Large intestine (tissue), 3 donors: Measurements from ENCODE around the gene TIGIT. TPM values are rescaled to one million over a fixed set of nuclear protein-coding genes. Genes with fewer than 3 reads are reported as not detected.

Source experiments
- DNase-seq, 2 donors: peaks; one replicate each; pipeline versions ENCODE4 v3.0.0 to v3.0.0-alpha.2; 2013
- H3K27ac ChIP-seq: one replicate; pipeline ENCODE4 v1.5.1; 2013; ENCODE audit warnings: low read length
- H3K27me3 ChIP-seq: 2 replicates; pipeline ENCODE4 v1.6.1; 2013; ENCODE audit warnings: low read length; ENCODE audit not compliant: control insufficient read depth, insufficient read depth
- H3K36me3 ChIP-seq: 2 replicates; pipeline ENCODE4 v1.6.1; 2013; ENCODE audit warnings: low read length; ENCODE audit not compliant: control insufficient read depth, insufficient read depth
- H3K4me1 ChIP-seq: one replicate; pipeline ENCODE4 v1.6.1; 2013; ENCODE audit warnings: low read length; ENCODE audit not compliant: control insufficient read depth, insufficient read depth
- H3K4me3 ChIP-seq: one replicate; pipeline ENCODE4 v1.5.1; 2013; ENCODE audit warnings: low read length
- H3K9me3 ChIP-seq: one replicate; pipeline ENCODE4 v1.6.1; 2013; ENCODE audit warnings: mild to moderate bottlenecking, low read depth, low read length, moderate library complexity; ENCODE audit not compliant: control insufficient read depth
- WGBS: methylation state at CpG from one replicate; pipeline ENCODE4 v1.1.5; 2013; ENCODE audit warnings: low lambda C conversion rate; ENCODE audit not compliant: insufficient coverage; 5-methylcytosine and 5-hydroxymethylcytosine counted together
- polyA plus RNA-seq: library from polyadenylated mRNA; unstranded; fragments of 120-200 nt; gene quantifications from one replicate; pipeline ENCODE4 v1.2.1, GENCODE V29; 2013

The TIGIT gene
- polyA plus RNA-seq, 1 donor: 0.24 TPM

DNA sequence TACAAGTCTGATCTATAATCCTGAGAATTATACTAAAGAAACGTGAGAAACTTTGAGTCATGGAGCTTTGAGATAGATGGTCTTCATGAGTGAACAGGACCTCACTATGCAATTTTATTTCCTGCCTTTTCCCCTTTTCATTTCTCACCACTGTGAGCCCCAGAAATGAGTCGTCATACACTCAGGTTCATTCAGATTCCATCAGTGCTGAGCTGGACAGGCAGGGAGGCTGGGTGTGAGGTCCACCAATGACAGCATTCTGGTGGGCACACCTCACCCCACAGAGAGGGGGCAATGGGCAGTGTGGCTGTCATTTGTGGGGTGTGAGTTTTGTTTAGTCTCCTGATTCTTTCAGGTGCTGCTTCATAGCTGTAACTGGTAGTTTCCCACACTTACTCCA is 16.9 kb downstream of the TIGIT start:
- Histone ChIP-seq H3K36me3 (no peaks in the 10 kb centered on the region), H3K4me3 (no peak overlapping the region), H3K9me3 (no peaks in the 10 kb centered on the region), H3K27ac (no peak overlapping the region), H3K4me1 (no peaks in the 10 kb centered on the region), H3K27me3 (no peaks in the 10 kb centered on the region)
- no peak for DNase-seq
- 100% methylated on average over 1 of the region's 2 CpGs for WGBS

DNA sequence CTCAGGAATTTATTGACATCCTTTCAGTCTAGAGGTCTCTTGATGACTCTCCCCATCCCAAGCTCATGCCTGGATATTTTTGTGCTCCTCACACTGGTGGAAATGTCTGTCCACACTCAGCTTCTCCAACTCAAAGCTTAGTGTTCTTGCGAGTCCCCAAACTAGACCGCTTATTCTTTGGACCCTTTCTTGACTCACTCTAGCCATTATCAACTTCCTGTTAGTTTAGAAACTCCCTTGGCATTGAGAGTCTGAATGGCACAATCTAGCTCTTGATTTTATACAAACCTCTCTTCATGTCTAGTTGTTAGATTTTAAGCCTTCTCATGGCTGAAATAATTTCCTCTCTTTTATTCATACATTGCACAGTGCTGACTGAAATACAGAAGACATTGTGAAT is 19.6 kb downstream of the TIGIT start:
- WGBS: no CpG with 5 or more reads among the region's 2 CpGs
- Histone ChIP-seq H3K36me3 (no peaks in the 10 kb centered on the region), H3K9me3 (no peaks in the 10 kb centered on the region), H3K27me3 (no peaks in the 10 kb centered on the region), H3K4me1 (no peaks in the 10 kb centered on the region), H3K27ac (no peak overlapping the region), H3K4me3 (no peak overlapping the region)
- DNase-seq: no peak

DNA sequence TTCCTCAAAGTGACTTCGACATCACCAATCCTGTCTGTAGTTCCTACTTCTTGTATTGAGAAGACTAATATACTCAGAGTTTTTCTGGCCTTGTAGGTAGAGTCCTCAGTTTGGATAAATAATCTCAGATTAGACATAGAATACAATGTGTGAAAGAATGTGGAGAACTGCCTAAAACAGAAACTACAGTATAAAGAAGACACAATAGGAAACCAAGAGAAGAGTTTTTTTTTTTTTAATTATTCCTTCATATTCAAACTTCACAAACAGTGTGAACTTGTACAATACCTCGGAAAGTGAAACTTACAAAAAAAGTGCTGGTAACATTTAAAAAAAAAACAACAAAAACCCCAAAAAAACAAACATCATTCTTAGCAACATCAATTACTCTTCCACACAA is 20.5 kb downstream of the TIGIT start:
- H3K9me3 ChIP-seq: no peaks in the 10 kb centered on the region
- no peaks in the 10 kb centered on the region for H3K27me3 ChIP-seq
- no peaks in the 10 kb centered on the region for H3K4me1 ChIP-seq
- DNase-seq: no peak
- no peak overlapping the region for H3K4me3 ChIP-seq
- no peak overlapping the region for H3K27ac ChIP-seq
- H3K36me3 ChIP-seq: no peaks in the 10 kb centered on the region
- WGBS: 100% methylated on average over 2 of the region's 2 CpGs

DNA sequence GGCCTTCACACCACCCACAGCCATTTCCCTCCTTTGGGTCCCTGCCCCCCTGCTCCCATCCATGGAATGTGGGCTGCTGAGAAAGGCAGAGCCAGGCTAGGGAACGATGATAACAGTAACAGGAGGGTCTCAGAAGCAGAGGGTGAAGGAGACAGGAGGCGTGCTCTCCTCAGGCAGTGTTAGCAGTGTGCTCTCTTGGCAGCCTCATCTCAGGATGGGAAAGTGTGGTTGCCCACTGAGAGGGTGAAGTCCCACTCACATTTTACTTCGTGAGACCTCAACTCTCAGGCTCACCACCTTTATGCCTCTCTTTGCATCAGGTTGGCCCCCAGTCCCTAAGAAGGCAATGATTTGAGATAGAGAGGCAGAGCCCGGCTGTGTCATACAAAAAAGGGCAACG is 24.5 kb downstream of the TIGIT start:
- Histone ChIP-seq H3K4me1 (peaks cover 2% of the 10 kb centered on the region), H3K9me3 (no peaks in the 10 kb centered on the region), H3K27ac (no peak overlapping the region), H3K36me3 (no peaks in the 10 kb centered on the region), H3K27me3 (no peaks in the 10 kb centered on the region), H3K4me3 (no peak overlapping the region)
- WGBS: no CpG with 5 or more reads among the region's 5 CpGs
- DNase-seq: no peak

DNA sequence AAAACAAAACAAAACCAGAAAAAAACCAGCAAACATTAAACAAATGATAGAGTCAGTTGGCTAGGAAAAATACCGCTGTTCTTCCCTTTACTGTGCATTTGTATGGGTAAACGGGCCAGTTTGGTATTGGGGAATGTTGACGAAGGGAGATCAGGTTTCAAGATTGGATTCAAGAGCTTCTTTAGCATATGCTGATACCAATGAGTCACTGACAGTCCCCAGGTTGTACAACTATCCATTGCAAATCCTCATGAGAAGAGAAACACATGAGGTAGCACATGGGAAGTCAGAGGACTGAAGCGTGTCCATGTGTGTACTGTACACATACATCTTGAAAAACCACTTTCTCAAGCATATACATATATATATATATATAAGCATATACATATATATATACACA is 25.6 kb downstream of the TIGIT start:
- no peaks in the 10 kb centered on the region for H3K27me3 ChIP-seq
- H3K27ac ChIP-seq: no peak overlapping the region
- no peaks in the 10 kb centered on the region for H3K9me3 ChIP-seq
- H3K36me3 ChIP-seq: no peaks in the 10 kb centered on the region
- H3K4me3 ChIP-seq: no peak overlapping the region
- 52% methylated on average over 2 of the region's 4 CpGs for WGBS
- DNase-seq: no peak
- peaks cover 4% of the 10 kb centered on the region for H3K4me1 ChIP-seq

DNA sequence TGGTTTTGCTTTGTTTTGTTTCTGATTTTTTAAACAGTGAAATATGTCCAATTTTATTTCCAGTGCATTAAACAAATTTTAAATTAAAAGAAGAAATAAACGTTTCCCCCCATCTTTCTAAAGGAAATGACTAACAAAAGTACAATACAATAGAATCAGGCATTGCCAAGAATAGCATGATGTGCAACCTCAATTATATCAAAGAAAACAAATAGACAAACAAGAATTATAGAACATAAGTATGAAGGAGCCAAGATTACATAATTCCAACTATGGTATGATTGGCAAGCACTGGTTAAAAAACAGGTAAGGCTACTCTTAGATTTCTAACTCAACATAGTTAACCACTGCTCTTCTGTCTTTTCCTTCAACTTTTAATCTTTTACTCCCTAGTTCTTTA is 26.4 kb downstream of the TIGIT start:
- WGBS: 100% methylated on average over 1 of the region's 1 CpG
- no peaks in the 10 kb centered on the region for H3K36me3 ChIP-seq
- DNase-seq: no peak
- H3K27ac ChIP-seq: no peak overlapping the region
- no peaks in the 10 kb centered on the region for H3K27me3 ChIP-seq
- no peaks in the 10 kb centered on the region for H3K9me3 ChIP-seq
- H3K4me3 ChIP-seq: no peak overlapping the region
- peaks cover 4% of the 10 kb centered on the region for H3K4me1 ChIP-seq

- Histone ChIP-seq H3K27ac (peak overlapping the region; percentile 10), H3K4me1 (peaks cover 4% of the 10 kb centered on the region), H3K9me3 (no peaks in the 10 kb centered on the region), H3K36me3 (no peaks in the 10 kb centered on the region), H3K4me3 (no peak overlapping the region), H3K27me3 (no peaks in the 10 kb centered on the region)
- peak in 1 of 2 donors; percentile 63 for DNase-seq
- no CpG with 5 or more reads among the region's 3 CpGs for WGBS
Observed at GRCh38 chr3:114323546-114324254, 29.9 kb downstream of the TIGIT start.

DNA sequence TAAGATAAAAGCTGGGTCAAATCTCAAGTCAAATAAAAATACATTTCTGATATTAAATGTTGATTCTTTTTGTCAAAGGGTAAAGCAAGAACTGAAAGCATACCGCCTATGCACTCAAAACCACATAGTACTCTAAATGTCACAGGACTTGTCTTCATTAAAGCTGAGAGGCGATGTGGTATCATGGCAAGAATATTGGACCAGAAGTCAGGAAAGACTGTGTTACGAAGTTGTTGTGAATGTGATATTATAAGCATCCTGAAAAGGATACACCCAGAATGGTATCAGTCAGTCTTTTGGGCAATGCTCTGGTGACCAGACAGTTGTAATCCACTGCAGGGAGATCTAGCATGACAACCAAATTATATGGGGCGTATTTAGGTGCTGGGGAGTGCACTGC is 33.8 kb downstream of the TIGIT start:
- H3K27me3 ChIP-seq: no peaks in the 10 kb centered on the region
- H3K27ac ChIP-seq: no peak overlapping the region
- no peak for DNase-seq
- 100% methylated on average over 3 of the region's 4 CpGs for WGBS
- no peaks in the 10 kb centered on the region for H3K36me3 ChIP-seq
- no peak overlapping the region for H3K4me3 ChIP-seq
- peaks cover 7% of the 10 kb centered on the region for H3K4me1 ChIP-seq
- H3K9me3 ChIP-seq: no peaks in the 10 kb centered on the region

DNA sequence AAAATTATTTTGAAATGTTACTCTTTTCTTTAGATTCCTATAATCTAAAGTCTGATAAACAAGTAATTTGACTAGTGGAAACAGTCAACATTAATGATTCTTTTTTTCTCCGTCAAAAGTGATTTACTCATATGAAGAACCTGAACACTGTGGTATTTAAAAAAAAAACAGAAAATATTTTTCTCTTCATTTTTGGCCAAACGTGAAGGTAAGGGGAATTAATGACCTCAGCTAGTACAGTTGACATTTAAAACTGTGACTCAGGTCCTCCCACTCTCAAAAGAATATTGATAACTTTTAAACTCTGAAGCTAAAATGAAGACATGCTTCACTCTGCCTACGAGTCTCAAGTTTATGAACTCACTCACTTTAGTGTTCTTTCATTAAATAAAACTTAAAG is 34.5 kb downstream of the TIGIT start:
- WGBS: 86% methylated on average over 2 of the region's 3 CpGs
- Histone ChIP-seq H3K36me3 (no peaks in the 10 kb centered on the region), H3K4me1 (peaks cover 5% of the 10 kb centered on the region), H3K27me3 (no peaks in the 10 kb centered on the region), H3K27ac (no peak overlapping the region), H3K4me3 (no peak overlapping the region), H3K9me3 (no peaks in the 10 kb centered on the region)
- no peak for DNase-seq

GRCh38 chr3:114329823-114330222 is 36.0 kb downstream of the TIGIT start:
- Histone ChIP-seq H3K27ac (no peak overlapping the region), H3K4me3 (no peak overlapping the region), H3K9me3 (no peaks in the 10 kb centered on the region), H3K36me3 (no peaks in the 10 kb centered on the region), H3K27me3 (no peaks in the 10 kb centered on the region), H3K4me1 (peaks cover 3% of the 10 kb centered on the region)
- WGBS: 100% methylated on average over 2 of the region's 2 CpGs
- no peak for DNase-seq

DNA sequence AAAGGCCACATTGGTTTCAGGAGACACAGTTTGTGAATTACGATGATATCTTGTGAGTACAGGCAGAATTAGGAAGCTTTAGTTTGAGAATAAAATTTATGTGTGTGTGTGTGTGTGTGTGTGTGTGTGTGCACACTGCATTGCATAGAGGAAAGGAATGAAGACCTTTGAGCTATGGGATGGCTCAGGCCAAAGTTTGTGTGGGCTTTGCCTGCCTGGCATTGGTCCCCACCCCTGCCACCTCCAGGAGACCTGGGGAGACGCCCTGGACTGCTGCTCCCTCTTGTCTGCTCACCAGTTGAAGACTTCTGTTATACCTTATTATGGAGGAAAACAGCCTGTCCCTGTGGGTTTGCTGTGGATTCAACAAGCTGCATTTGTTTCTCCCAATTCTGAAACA is 37.2 kb downstream of the TIGIT start:
- Histone ChIP-seq H3K36me3 (no peaks in the 10 kb centered on the region), H3K9me3 (no peaks in the 10 kb centered on the region), H3K27me3 (no peaks in the 10 kb centered on the region), H3K4me1 (peaks cover 3% of the 10 kb centered on the region), H3K27ac (no peak overlapping the region), H3K4me3 (no peak overlapping the region)
- WGBS: no CpG with 5 or more reads among the region's 2 CpGs
- DNase-seq: peak; percentile 8 to 65
